AG10803 (cell line): ENCODE data around the gene DTX3.
"Not testable (repeated sequence)": the region's sequence is repeated elsewhere in the genome, so short reads cannot be mapped to it uniquely, and the experiment has no call there.

ENCODE experiments used
- DNase-seq: peaks from one replicate; pipeline ENCODE4 v3.0.0; 2010; ENCODE audit warnings: low read depth
- H3K4me3 ChIP-seq: 2 replicates; pipeline ENCODE4 v1.5.1; 2011; ENCODE audit warnings: mild to moderate bottlenecking, low read length, control low read depth
- TF ChIP-seq, protein P1 (sequence below): conservative IDR thresholded peaks from 2 replicates; pipeline ENCODE4 v1.5.1; 2011; ENCODE audit warnings: mild to moderate bottlenecking, low read length, control low read depth, inconsistent platforms

DTX3 gene

DNA sequence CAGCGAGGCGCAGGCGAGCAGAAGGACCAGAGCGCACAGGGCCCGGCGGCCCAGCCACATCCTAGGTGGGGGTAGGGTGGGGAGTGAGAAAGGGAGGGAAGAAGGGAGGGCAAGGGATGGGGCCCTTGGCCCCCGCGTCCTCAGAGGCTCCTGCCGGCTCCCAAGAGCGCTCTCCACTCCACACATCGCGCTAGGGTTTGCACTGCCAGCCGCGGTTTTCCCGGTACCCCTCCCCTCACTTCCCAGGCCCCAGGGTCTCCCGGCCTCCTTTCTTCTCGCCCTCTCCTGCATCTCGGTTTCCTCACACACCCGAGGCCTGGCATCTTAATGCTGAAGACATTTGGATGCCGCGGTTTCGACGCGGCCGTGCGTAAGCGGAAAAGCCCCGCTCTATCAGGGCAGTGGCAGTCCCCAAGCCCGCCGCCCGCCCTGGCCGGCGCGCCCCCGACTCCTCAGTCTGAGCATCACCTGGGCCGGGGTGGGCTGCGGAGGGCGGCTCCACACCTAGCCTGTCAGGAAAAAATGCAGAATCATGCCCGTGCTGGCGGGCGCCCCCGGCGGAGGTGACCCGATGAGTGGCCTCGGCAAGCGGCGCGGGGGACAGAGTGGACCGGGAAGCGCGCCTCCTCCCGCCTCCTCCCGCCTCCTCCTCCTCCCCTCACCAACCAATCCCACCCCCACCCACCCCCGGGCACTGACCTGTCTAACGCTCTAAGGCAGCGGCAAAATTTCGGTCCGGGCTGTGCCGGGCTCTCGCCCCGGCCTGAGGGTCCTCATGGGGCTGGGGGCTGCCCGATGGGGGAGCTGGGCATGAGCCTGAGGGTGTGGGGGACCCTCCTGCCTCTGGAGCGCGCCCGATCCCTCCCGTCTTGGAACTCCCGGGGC lies 27.7 kb downstream of the DTX3 start:
- peak; percentile 17 for DNase-seq
- H3K4me3 ChIP-seq = peak overlapping the region; percentile 58
- TF ChIP-seq, protein P1, sequence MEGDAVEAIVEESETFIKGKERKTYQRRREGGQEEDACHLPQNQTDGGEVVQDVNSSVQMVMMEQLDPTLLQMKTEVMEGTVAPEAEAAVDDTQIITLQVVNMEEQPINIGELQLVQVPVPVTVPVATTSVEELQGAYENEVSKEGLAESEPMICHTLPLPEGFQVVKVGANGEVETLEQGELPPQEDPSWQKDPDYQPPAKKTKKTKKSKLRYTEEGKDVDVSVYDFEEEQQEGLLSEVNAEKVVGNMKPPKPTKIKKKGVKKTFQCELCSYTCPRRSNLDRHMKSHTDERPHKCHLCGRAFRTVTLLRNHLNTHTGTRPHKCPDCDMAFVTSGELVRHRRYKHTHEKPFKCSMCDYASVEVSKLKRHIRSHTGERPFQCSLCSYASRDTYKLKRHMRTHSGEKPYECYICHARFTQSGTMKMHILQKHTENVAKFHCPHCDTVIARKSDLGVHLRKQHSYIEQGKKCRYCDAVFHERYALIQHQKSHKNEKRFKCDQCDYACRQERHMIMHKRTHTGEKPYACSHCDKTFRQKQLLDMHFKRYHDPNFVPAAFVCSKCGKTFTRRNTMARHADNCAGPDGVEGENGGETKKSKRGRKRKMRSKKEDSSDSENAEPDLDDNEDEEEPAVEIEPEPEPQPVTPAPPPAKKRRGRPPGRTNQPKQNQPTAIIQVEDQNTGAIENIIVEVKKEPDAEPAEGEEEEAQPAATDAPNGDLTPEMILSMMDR = no peak

DNA sequence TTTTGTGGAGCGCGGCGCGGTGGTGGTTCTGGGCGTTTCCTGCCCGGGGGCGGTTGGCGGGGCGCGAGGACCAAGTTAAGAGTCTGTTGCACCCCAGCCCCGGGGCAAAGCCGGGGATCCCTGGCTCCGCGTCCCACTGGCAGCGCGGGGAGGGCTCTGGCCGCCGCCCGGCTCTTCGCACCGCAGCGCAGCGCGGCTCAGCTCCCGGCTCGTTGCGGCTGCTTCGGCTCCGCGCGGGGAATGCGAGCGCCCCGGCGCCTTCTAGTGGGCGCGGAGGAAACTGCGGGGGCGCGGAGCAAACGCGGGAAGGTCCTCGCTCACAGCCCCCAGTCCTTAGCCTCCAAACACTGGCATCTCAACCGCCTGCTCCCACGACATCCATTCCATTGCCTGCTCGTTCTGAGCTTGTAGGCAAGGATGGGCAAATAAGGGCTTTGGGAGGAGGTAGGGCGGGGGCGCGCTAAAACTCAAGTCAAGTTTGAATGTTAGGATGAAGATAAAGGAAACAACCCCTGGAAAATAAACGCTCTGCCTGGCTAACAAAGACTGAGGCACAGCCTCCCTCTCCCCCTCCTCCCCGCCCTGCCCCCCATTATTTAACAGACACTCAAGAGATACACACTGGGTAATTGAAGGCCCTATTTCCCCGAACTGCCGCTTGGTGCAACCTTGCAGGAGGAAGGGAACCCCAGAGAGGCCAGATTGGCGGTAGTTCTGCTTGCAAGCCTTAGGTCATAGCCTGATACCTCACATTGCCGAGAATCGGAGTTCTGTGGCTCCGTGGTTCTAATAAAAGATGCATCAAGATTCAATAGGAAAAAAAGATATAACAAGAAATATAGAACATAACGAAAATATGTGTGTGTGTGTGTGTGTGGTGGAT lies 28.6 kb downstream of the DTX3 start, which contains the start of gene B4GALNT1:
TSS of gene B4GALNT1 (minus strand) at position 244 of the 883 bp plus-strand sequence. CDS start 1,069 bp downstream, outside the sequence.
- TF ChIP-seq, protein P1 = peak; percentile 63
- H3K4me3 ChIP-seq = peak within 1 kb of the TSS; percentile 58
- DNase-seq = peak; percentile 48

DNA sequence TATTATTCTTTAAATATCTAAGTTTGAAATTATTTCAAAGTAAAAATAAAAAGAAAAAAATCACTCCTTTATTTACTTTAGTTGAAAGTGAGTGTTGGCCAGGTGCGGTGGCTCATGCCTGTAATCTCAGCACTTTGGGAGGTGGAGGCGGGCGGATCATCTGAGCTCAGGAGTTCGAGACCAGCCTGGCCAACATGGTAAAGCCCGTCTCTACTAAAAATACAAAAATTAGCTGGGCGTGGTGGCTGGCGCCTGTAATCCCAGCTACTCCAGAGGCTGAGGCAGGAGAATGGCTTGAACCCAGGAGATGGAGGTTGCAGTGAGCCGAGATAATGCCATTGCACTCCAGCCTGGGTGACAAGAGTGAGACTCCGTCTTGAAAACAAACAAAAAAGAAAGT lies 32.1 kb downstream of the DTX3 start:
- DNase-seq, H3K4me3 ChIP-seq: not testable (repeated sequence)

DNA sequence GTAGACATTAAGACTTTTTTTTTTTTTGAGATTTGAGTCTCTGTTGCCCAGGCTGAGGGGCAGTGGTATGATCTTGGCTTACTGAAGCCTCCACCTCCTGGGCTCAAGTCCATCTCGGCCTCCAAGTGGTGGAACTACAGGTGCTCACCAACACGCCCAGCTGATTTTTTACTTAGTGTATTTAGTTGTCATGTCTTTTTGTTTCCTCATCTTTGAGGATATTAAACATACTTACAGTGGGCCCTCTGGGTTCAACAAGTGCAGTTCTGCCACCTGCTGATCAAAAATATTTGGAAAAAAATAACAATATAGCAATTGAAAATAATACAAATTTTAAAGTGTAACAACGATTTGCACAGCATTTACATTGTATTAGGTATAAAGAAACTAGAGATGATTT lies 32.7 kb downstream of the DTX3 start:
- H3K4me3 ChIP-seq = no peak overlapping the region
- DNase-seq = no peak
- TF ChIP-seq, protein P1 = no peak

DNA sequence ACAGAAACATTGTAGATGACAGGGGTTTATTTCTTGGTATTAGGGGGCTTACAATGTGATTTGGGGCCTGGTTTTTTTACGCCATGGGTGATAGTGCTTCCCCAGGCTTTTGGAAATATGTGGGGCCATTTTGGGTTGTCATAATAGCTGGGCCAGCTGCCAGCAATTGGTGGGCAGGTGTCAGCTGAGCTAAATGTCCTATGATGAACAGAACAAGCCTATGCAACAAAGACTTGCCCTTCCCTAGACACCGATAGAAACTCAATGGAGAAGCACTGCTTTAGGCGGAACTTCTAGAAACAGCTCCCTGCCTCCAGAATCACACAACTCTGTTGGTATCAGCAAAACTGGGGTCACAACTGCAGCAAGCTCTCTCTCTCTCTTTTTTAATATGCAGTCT lies 33.5 kb downstream of the DTX3 start:
- H3K4me3 ChIP-seq = no peak overlapping the region
- TF ChIP-seq, protein P1 = no peak
- DNase-seq = no peak

DNA sequence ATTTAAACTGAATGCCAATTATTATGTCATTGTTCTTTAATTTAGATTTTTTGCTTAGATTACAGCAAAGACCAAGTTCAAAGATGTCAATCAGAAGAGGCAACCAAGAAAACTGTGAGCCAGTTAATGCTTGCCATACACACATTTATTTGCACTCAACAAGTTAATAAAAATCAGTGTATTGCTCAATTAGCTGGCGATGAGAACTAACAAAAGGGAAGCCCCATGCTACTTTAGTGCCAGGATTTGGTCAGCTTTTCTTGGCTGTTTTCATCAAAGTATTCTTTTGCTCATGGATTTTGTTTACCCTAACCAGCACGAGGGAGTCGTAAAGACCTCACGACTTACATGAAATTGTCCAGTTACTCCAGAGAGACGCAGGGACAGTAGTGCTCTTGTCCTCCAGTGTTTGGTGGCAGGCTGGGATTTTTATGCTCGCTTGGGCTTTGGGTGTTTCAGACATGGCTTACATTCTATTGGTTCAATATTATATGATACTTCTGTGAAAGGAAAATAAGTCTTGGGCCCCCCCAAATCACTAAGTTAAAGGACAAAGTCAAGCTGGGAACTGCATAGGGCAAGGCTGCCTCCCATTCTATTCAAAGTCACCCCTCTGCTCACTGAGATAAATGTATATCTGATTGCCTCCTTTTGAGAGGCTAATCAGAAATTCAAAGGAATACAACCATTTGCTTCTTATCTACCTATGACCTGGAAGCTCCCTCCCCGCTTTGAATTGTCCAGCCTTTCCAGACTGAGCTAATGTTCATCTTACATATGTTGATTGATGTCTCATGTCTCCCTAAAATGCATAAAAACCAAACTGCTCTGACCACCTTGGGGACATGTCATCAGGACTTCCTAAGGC lies 35.8 kb downstream of the DTX3 start:
- H3K4me3 ChIP-seq = no peak overlapping the region
- TF ChIP-seq, protein P1 = no peak
- peak; percentile 13 for DNase-seq
